HG03520 (cell line): ENCODE measurements around the gene DOCK4.

ENCODE experiments used
- ATAC-seq: cut with Tn5 transposase; IDR thresholded peaks from one replicate; pipeline ENCODE4 v1.9.1; 2021; ENCODE audit warnings: mild to moderate bottlenecking, moderate library complexity; ENCODE audit not compliant: unreplicated experiment

The DOCK4 gene

DNA sequence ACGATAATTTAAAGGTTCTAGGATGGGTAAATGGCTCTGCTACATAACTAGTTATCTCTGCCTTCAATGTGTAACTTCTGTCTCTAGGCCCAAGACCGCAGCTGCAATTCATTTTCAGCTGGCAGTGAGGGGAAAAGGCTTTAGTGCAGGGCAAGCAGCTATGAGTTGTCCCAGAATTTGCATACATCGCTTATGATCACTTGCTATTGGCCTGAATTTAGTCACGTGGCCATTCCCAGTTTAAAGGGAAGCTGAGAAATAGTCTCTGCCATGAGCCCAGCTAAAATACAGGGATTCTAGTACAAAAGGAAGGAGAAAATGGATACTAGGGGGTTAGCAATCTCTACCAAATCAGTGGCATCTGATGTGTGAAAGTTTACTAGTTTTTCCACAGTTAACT, 498.1 kb downstream of the DOCK4 start:
- no peak for ATAC-seq

DNA sequence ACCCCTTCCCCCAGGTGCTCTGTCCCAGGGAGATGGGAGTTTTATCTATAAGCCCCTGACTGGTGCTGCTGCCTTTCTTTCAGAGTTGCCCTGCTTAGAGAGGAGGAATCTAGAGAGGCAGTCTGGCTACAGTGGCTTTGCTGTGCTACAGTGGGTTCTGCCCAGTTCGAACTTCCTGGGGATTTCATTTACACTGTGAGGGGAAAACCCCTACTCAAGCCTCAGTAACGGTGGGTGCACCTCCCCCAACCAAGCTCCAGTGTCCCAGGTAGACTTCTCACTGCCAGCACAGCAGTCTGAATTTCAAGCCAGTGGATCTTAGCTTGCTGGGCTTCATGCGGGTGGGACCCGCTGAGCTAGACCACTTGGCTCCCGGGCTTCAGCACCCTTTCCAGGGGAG, 500.4 kb downstream of the DOCK4 start:
- ATAC-seq = no peak

DNA sequence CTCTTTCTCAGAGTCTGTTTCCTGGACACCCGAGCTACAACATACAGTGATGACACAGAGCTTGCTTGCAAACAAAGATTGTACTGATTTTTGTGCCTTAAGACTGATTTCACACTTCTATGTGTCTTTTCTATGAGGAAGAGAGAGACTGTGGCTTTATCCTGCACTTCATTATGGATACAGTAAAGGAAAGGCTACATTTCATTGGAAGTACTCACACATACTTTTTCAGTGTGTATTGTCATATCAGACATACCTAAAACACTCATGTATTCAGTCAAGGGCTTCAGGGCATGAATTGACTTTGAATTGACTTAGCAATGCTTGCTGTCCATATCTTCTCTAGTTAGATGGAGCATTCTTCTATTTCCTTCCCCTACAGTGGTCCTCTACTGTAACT, 508.4 kb downstream of the DOCK4 start:
- no peak for ATAC-seq

DNA sequence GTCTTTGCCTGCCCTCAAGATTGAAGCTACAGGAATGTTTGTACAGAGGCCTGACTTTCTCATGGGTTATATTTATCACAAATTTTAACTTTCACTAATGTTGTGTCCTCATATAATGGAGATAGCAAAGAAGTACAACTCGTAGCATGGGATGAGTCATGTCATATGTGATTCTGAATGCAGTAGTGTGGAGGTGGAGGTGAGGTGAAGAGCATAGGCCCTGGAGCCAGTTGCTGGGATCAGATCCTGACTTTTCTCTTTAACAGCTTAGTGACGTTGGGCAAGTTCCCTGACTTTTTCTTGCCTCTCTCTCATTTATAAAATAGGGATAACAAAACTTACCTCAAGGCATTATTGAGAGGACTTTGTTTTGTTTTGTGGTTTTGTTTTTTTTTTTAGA, 511.8 kb downstream of the DOCK4 start:
- ATAC-seq = no peak

DNA sequence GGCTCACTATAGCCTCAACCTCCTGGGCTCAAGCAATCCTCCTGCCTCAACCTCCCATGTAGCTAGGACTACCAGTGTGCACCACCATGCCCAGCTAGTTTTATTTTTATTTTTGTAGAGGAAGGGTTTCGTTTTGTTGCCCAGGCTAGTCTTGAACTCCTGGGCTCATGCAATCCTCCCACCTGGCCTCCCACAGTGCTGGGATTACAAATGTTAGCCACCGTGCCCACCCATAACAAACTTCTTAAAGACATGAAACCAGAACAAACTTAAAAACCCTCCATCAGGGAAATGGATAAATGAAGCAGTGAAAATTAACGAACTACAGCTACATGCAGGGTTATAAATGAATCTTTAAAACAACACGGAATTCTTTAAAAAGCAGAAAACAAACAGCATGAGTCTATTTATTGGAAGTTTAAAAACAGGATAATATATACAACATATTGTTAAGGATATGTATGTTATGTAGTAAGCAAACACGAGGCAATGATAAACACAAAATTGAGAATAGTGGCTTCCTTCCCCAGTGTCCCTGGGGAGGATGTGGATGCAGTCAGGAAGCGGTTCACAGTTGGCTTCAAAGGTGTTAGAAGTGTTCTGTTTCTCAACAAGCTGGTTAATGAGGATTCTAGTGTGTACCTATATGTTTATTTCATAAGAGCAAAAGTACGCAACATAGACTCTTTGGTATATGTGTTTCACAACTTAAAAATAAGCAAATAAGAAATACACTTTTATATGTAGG, 515.7 kb downstream of the DOCK4 start:
- ATAC-seq = no peak

DNA sequence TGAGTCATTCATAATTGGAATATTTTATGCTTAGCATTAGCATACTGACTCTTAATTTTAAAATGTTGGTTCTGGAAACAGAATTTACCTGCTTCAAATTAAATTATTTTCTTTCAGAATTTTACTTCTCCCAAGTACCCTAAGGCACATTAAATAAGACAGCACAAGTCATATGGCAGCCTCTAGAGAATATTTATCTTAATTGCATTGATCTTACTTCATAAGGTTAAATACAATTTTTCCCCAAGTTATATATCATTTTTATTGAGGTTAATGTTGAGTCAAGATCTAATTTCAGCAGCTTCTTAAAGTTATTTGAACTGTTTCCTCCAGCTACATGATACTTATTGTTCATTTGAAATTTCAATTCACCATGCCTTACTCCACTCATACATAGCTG, 520.9 kb downstream of the DOCK4 start:
- no peak for ATAC-seq

DNA sequence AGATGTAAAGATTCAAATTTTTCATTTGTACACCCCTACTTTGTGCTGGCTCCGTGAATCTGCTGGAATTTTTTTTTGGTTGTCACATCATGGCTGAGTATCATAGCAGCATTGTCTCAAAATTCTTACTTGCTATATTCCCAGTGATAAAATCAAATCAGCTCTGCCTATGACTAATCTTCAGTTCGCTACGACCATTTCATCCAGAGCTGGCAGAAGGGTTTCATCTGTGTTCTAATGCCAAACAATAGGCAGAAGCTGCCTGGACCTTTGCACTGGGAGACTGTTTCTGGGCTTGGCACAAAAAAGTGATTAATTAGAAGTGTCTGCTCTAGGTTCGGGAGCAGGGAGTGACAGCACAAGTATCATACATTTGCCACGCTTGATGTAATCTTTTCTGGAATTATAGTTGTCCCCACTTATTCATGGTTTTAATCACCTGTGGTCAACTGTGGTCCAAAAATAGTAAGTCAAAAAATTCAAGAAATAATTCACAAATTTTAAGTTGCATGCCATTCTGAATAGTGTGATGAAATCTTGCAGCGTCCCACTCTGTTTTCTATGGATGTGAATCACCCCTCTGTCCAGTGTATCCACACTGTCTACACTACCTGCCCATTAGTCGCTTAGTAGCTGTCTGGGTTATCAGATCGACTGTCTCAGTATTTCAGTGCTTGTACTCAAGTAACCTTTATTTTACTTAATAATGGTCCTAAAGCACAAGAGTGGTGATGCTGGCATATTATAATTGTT, 523.4 kb downstream of the DOCK4 start:
- no peak for ATAC-seq

DNA sequence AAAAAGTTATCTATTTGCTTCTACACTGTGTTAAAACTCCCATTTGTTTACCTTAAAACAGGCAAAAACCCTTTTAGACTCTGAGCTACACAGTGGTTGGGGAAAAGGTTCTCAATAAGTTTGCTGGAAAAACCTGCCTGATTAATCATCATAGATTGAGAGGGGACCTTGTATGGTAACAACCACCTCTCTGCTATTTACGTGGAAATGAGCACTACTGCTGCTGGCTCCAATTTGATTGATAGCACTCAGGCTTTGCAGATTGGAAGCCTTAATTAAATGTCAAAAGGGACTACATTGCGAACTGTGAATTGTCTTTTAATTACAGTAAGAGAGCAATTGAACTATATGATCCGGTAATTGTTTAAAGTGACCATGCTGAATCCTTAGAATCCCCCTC, 525.0 kb downstream of the DOCK4 start:
- no peak for ATAC-seq

DNA sequence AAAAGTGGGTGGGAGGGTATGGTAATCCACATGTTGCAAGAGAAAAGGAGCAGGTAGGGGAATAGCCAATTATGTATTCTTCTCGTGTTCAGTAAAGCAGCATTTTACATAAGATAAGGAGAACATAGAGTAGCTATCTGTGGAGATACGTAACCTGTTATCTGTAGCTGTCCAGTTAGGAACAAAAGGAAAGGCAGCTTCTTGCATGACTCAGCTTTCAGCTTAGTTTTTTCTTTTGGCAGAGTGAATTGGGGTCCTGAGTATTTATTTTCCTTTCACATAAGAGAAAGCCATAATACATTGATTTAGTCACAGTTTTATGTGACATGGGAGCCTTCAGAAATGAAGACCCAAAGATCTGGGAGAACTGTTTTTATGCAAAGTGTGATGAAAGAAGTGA, 527.2 kb downstream of the DOCK4 start:
- no peak for ATAC-seq

DNA sequence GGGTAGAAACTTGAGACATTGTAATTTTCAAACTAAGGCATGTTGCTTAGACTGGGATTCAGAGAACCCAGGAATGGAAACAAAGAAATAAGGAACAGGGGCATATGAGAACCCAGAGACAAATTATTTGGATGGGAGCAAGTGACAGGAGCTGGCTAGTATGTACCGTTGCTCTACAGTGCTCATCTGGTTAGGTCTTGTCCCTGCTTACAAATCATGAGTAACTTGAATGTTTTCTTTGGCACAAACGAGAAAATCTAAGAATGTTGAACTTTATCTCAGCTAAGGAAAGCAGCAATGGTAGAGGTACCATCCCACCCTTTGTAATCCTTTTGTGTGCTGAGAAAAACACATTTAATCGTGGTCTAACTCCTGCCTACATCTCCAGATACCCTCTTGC, 527.9 kb downstream of the DOCK4 start:
- no peak for ATAC-seq

DNA sequence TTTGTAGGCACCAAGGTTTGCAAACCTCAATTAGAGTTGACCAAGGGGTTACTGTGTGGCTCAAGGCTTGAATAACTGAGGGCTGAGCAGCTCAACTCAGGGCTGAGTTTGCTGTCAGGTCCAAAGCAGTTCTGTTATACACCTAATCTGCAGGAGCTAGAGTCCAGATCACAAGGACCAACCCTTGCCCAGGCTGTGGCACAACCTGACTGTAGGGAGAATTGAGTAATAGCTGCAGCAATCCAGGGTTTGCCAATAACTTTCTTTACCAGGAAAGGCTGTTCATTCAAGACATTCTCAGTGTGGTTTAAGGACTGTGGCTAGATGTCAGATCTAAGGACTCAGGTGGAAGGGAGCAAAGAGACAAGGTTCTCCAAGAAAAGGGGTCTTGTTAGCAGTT, 528.4 kb downstream of the DOCK4 start:
- no peak for ATAC-seq

DNA sequence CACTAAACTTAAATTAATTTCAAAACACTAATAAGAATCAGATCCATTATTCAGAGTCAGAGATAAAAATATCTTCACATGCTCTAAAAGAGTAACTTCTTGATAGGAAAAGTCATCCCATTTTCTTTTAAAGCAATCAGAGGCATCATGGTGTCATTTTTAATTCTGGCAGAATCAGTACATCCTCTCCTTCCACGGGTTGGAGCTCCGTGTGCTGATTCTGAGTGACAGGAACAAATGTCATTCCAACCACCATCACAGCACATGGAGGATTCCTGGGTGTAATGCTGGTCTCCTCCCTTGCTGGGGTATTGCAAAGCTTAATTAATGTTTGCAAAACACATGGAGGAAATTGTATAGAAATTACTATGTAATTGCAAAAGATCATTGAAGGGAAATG, 529.4 kb downstream of the DOCK4 start:
- ATAC-seq = no peak
